Hepatocyte (in vitro differentiated cells): ENCODE measurements around the gene EEPD1.

Experiments used
- CTCF ChIP-seq: fragments of 200-600 bp; sonication (generic); IDR thresholded peaks from 2 replicates; pipeline ENCODE4 v1.5.1; 2016; ENCODE audit warnings: antibody characterized with exemption, mild to moderate bottlenecking; ENCODE audit not compliant: poor library complexity
- EZH2 ChIP-seq: fragments of 200-600 bp; sonication (generic); IDR thresholded peaks from 2 replicates; pipeline ENCODE4 v1.6.1; 2016; ENCODE audit warnings: antibody characterized with exemption, mild to moderate bottlenecking, borderline replicate concordance
- EZH2phosphoT487 ChIP-seq: fragments of 200-600 bp; sonication (generic); IDR thresholded peaks from one replicate; pipeline ENCODE4 v1.6.1; 2018; ENCODE audit warnings: antibody characterized with exemption, mild to moderate bottlenecking, low read depth, moderate library complexity; ENCODE audit not compliant: unreplicated experiment, severe bottlenecking

GRCh38 chr7:36286688-36287087 is 133.6 kb downstream of the EEPD1 start:
- TF ChIP-seq CTCF (no peak), EZH2phosphoT487 (no peak), EZH2 (no peak)
